Midbrain (tissue), 1 donor: ENCODE data around the gene GMDS.

Source experiments
- DNase-seq: peaks from one replicate; lab custom pipeline; 2025; lab: John Stamatoyannopoulos, UW

The GMDS gene

DNA sequence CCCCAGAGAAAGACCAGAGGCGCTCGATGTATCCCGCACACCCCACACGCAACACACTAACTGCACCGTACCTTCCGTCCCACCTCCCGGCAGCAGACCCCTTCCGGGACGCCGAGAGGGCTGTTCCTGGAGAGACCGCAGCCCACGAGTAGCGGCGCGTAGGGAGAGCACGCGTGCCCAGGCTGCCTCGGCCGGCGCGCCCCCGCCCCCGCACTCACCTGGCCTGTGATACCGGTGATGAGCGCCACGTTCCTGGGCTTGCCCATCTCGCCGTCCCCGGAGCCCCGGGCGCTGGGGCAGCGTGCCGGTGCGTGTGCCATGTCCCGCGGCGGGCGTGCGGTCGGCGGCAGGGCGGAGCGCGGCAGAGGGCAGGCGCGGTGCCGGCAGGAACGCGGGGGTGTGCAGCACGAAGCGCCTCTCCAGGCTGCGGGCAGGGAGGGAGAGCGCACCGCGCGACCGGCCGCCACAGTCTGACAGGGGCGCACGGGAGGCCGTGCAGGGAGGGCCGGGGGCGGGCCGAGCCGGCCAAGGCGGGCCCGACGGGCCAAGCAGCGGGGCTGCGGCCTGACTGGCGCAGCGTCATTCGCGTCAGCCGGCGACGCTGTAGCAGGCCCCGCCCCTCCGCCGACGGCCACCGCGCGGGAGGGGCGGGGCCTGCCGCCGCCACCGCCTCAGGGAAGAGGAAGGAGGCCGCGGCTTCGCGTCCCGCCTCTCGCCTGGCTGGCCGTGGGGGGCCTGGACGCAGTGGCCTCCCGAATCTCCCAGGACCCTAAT is at the start of gene GMDS:
GMDS (minus strand) TSS at position 503 of the 774 bp plus-strand sequence.
- DNase-seq, result peak; percentile 94

DNA sequence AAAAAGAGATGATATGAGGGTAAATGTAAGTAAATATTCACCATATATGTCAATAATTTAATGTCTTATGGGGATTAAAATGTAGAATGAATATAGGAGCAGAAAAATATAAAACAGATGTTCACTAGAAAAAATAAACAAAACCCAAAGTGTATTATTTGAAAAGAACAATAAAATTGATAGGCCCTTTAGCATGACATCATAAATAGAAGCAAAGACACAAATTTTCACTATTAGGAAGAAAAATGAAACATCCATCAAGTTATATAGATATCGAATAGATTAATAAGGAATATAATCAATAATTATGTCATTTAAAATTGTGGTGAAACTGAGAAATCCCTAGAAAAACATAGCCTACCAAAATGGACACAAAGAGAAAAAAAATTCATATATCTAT is 40.1 kb upstream of the GMDS start:
- no peak for DNase-seq

DNA sequence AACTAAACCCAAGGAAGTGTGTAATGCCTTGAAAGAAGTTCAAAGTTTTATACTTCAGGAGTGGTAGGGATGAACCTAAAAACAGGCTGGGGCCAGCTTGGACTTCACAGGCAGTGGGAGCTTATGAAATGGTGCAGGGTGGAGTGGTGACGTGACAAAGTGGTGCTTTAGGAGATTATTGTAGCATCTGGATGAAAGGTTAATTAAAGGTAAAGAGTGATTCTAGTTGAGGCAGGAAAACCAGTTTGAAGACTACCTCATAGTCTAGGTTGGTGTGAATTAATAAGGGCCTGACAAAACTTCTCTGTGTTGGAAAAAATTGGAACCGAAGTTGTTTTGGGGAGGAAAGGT is 30.5 kb upstream of the GMDS start:
- no peak for DNase-seq

DNA sequence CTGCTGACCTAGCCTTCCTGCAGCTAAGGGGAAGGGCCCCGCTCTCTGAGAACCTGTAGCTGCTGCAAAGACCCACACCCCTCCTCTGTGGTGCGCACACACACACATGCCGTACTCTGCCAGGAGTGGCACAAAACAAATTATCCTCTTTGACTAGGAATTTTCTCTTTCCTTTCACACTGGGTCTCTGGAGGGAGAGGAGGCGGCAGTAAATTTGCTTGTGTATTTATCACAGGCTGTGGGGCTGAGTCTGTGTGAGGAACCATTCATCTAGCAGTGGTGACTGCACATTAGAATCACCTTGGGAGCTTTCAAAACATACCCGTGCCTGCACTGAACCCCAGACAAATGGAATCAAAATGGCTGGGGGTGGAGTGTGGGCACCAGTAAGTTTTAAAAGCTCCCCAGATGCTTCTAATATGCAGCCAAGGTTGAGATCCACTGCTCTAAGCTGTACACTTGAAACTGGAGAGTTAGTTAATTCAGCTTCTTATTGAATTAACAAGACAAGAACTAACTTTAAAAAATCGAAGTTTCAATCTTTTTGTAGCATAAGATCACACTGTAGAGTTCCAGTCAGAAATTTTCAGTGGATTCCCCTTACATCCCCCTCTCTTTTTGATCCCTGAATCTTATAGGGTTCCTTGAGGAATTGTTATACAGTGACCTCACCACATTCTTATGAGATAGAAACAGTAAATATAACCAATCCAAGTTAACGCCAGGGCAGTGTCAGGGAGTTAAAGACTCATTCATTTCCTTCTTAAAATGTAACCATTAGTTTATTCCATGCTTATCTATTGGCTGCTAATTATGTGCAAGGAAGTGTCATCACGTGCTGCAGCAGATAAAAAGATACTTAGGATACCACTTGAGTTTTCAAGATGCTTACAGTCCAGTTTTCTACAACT is 29.8 kb upstream of the GMDS start:
- DNase-seq, result no peak

DNA sequence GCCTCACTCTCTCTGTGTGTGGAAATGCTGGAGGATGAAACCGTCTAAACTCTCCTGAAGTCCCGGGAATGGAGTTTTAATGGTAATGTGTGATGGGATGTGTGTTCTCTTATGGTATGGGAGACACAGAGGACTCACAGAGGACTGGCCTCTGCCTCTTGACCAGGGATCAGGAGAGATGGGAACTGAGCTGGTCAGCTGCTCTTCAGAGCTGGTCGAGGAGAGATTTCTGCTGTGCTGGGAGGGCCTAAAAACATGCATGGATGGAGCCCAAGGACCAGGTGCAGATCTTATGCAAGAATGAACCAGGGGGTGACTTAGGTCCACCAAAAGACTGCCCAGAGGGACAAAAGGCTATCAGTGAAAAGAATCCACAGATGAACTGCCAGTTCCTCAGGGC is 27.3 kb upstream of the GMDS start:
- DNase-seq, result no peak

- no peak for DNase-seq
These were observed 24.6 kb upstream of the GMDS start for GRCh38 chr6:2270054-2270453.

GRCh38 chr6:2266841-2267240 is 21.4 kb upstream of the GMDS start:
- no peak for DNase-seq

DNA sequence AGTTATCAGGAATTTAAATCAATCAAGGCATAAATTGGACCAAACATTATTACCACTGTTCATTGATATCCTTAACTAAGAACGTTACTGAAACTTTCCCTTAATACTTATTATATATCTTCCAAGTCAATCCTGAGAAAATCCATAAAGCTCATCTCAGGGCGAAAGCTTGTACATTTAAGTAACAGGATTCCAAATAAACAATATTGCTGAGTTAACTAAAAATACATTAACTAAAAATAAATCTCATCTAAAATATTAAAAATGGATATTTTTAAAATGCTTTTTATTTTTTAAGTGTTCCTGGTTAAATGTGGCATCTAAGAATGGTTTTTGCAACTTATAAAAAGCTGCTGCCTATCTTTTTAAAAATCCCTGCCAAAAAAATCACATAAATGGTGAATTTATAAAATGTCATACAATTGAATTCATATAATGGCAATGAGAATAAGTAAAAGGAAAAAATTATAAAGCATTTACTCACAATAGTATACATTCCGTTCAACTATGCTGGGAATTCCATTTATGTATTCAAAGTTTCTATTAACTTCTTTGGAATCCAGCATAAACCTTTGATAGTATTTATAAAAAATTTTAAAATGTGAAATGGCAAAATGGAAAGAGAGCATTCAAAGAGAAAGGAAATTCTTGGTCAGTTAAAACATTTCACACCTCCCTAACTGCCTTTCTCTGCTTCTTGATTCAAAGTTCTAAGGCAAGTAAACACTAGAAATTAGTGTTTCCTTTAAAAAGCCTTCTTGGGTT is 20.8 kb upstream of the GMDS start:
- no peak for DNase-seq

- no peak for DNase-seq
These were observed 19.5 kb upstream of the GMDS start for GRCh38 chr6:2264932-2265331.

DNA sequence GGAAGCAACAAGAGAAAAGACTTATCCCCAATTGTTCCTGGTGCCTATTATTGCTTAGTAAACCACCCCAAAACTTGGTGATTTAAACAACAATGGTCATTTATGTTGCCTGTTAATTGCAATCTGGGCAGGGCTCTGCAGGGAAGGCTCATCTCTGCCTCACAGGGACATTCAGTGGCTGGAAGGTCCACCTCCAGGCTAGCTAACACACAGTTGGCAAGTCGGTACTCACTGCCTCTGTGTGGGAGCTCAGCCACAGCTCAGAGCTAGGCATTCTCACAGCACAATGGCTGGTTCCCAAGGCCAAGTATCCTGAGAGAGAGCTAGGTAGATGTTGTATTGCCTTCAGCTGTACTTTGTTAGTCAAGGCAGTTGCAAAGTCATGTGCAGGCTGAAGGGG is 18.5 kb upstream of the GMDS start:
- no peak for DNase-seq

DNA sequence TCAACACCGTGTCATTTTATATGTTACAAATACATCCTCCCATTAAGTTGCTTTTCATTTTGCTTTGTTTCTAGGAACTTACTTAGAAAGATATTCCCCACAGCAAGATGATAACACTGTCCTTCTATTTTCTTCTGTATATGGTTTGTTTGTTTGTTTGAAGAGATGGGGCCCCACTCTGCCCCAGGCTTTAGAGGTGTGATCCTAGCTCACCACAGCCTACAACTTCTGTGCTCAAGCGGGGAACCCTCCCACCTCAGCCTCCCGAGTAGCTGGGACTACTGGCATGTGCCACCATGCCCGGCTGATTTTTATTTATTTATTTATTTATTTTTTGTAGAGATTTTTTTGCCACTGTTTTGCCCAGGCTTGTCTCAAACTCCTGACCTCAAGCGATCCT is 14.2 kb upstream of the GMDS start:
- DNase-seq, result no peak

DNA sequence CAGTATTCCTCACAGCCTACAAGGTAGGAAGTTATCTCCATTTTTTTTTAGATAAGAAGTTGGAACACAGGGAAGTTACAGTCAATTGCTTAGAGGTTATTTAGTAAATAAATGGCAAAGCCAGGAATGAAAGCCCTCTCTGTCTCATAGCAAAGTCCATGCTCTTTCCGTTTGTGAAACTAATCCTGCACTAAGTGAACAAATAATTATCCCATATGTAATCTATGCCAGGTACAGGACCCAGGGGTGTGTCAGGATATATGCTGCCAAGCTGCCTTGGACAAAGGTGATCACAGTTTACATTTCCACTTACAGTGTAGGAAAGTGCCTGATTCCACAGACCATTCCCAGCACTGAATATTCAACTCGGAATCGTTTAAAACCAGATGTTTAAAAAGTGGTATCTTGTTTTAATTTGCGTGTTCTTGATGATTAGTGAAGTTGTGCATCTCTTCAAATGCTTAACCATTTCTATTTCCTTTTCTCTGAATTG is 13.6 kb upstream of the GMDS start:
- no peak for DNase-seq

DNA sequence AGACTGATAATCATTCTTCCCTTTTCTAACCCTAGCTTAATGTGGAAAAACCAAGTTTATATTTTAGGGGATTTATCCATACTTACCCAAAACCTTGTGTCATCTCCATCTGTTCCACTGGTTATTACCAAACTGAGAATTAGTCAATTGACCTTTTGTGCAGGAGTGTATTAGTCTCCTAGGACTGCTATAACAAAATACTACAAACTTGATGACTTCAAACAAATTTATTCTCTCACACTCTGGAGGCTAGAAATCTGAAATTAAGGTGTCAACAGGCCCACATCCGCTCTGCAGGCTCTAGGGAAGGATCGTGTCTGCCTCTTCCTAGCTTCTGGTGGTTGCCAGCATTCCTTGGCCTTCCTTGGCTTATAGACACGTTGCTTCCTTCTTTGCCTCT is 12.7 kb upstream of the GMDS start:
- no peak for DNase-seq

DNA sequence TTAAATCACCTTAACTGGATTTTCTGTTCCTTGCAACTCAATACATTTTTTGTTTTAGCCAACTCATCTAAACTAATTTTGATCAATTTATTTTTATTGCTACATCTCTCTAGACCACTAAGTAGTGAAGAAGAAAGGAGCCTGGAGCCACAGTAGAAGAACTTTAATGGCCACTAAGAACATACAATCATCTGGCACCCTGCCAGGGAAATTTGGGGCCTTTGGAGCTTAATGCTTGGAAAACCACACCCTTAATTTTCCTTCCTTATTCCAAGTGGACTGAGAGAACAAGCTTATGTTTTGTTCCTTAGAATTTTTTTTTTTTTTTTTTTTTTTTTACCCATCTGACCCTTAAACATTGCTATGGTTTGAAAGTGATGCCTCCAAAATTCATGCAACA is 12.0 kb upstream of the GMDS start:
- DNase-seq, result no peak

DNA sequence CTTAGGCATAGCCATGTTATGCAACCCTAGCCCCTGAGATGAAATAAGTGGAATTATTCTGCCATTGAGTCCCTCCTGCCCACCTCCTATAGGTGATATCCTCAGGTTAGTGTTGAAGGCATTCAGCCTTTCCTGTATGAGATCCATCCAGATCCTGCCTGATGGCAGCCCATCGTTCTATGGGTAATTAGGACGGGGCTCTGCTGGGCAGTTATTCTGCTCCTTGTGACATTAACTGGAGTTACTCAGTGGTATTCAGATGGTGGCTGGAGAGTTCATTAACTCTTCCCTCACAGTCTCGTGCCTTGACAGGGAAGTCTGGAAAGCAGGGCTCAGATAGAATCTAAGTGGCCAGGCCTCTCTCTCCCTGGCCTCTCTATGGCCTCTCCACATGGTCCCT is 9.3 kb upstream of the GMDS start:
- no peak for DNase-seq

DNA sequence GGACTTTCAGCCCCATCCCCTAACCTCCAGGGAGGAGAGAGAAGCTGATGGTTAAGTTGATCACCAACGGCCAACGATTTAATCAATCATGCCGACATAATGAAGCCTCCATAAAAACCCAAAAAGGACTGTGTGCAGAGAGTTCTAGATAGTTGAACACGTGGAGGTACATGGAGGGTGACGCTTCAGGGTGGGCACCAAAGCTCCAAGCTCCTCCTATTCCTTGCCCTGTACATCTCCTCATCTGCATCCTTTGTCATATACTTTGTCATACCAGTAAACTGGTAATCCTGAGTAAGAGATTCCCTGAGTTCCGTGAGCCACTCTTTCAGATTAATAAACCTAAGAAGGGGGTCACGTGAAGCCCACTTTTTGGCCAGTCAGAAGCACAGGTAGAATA is 3.7 kb upstream of the GMDS start:
- no peak for DNase-seq

- DNase-seq, result no peak
These were observed 2.3 kb upstream of the GMDS start for GRCh38 chr6:2247664-2248063.

- DNase-seq, result peak; percentile 31
These were observed 765 bp upstream of the GMDS start for GRCh38 chr6:2245877-2246863.

DNA sequence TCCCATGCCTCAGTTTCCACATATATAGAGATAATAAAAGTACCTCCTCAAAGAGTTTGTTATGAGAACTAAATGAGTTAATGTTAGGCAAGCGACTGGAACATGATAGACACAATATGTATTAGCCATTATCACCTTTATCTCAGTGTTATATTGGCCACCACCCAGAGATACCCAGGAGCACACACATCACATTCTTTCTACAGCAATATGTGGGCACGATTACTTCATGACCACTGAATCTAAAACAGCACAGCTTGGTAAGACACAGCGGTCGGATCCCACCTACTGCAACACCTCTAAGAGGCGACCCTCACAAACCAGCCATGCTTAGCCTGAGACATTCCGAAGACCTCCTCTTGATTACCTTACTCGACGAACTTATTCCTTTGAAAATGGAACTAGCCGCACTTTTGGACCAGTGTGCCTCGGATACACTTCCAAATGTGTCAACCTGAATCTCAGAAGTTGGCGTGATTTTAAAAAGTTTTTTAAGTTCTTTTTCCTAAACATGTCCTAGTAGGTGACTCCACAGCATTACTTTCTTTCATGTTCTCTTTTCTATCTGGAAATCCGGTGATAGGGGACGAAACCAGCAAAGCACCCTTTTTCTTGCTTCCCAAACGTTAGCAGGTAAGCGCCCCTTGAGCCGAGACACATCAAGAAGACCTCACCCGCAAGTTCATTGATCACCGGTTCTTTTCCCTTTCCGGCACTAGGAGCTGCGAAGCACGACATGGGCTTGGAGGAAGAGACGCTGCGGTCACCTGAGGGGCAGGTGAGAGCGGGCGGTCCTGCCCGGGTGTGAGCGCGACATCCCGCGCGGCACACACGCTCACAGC is 923 bp downstream of the GMDS start:
- no peak for DNase-seq

DNA sequence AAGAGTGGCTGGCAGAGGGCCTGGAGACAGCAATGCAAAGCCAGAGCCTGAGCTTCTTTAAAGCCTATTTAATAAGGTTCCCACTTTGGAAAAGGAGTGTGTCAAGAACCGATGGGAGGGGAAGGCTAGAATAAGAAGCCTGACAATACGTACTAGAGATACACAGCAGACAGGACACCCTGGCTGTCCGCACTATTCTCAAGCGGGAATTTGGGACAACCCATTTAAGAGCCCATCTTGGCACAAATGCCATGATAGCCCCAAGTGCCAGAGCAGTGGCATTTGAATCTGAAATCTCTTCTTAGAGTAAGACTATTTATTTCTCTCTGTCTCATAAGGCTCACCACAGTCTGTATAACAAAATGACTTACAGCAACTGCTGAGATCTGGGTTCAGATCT is 3.1 kb downstream of the GMDS start:
- no peak for DNase-seq
